A549 treated with GW870086 at 1 μM for 4 hours (cell line): ENCODE results near the gene GUSB. TPM values are rescaled to one million over a fixed set of nuclear protein-coding genes. Genes with fewer than 3 reads are reported as not detected.

Experiments used
- total RNA-seq: library from RNA; stranded (reverse); fragments of 200-300 nt; extraction: Qiagen RNA extraction; gene quantifications from 5 replicates; pipeline ENCODE4 v1.2.3, GENCODE V29; 2022; ENCODE audit warnings: low read depth

GUSB gene
- 30.3 to 33.0 TPM (median 31.3 TPM) in 5 replicates for total RNA-seq

DNA sequence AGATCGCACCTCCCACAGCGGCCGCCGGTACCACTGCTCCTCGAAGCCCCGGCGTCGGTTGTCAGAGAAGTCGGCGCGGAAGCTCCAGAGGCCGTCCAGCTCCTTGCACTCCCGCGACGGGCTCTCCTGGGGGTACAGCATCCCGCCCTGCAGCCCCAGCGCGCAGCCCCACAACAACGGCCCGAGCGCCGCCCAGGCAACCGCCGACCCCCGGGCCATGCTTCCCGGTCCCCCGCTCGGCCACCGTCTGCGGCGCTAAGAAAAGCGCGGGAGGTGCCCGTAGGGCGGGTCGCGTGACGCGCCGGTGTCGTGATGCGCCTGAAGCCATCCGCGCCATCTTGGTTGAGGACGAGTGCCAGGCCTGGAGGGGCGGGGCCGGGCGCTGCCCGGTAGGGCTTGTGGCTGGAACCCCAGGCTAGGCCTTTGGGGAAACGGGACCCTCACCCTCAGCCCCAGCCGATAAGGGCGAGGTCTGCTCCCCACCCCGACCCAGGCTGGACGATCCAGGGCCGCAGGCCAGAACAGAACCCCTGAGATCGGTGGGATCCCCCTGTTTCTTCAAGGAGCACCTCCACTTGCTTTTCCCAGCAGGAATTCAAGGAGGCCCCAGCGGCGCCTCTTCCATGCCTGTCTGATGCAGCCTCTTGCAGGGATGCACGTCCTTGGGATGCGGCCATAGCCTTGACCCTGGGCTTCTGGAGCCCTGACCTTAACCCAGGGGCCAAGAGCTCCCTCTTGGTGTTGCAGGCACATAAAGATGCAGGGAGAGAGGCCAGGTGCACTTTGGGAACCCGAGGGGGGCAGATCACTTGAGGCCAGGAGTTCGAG is at the start of gene GUSB:
Gene GUSB, minus strand, starts transcription at position 249 of the 828 bp plus-strand sequence. Its CDS starts 30 bp downstream, at position 219.

Other genes starting within 250 kb of the GUSB start
- gene VKORC1L1, start 109.1 kb downstream of the GUSB start, total RNA-seq: 24.0 to 34.4 TPM (median 31.3 TPM) in 5 replicates
- 20.4 to 24.1 TPM (median 21.7 TPM) in 5 replicates for gene ASL, start 93.6 kb upstream of the GUSB start, total RNA-seq
- gene CRCP, start 132.6 kb upstream of the GUSB start, total RNA-seq: 23.1 to 31.9 TPM (median 26.8 TPM) in 5 replicates
- 6.3 to 9.3 TPM (median 8.7 TPM) in 5 replicates for gene TPST1, start 223.1 kb upstream of the GUSB start, total RNA-seq